D341Med (cell line): ENCODE results near the gene LONP1.
"Not testable (repeated sequence)": the region's sequence is repeated elsewhere in the genome, so short reads cannot be mapped to it uniquely, and the experiment has no call there.

Source experiments
- DNase-seq: peaks from one replicate; pipeline ENCODE4 v3.0.0; 2012; ENCODE audit warnings: low spot score

Gene LONP1, protein sequence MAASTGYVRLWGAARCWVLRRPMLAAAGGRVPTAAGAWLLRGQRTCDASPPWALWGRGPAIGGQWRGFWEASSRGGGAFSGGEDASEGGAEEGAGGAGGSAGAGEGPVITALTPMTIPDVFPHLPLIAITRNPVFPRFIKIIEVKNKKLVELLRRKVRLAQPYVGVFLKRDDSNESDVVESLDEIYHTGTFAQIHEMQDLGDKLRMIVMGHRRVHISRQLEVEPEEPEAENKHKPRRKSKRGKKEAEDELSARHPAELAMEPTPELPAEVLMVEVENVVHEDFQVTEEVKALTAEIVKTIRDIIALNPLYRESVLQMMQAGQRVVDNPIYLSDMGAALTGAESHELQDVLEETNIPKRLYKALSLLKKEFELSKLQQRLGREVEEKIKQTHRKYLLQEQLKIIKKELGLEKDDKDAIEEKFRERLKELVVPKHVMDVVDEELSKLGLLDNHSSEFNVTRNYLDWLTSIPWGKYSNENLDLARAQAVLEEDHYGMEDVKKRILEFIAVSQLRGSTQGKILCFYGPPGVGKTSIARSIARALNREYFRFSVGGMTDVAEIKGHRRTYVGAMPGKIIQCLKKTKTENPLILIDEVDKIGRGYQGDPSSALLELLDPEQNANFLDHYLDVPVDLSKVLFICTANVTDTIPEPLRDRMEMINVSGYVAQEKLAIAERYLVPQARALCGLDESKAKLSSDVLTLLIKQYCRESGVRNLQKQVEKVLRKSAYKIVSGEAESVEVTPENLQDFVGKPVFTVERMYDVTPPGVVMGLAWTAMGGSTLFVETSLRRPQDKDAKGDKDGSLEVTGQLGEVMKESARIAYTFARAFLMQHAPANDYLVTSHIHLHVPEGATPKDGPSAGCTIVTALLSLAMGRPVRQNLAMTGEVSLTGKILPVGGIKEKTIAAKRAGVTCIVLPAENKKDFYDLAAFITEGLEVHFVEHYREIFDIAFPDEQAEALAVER

DNA sequence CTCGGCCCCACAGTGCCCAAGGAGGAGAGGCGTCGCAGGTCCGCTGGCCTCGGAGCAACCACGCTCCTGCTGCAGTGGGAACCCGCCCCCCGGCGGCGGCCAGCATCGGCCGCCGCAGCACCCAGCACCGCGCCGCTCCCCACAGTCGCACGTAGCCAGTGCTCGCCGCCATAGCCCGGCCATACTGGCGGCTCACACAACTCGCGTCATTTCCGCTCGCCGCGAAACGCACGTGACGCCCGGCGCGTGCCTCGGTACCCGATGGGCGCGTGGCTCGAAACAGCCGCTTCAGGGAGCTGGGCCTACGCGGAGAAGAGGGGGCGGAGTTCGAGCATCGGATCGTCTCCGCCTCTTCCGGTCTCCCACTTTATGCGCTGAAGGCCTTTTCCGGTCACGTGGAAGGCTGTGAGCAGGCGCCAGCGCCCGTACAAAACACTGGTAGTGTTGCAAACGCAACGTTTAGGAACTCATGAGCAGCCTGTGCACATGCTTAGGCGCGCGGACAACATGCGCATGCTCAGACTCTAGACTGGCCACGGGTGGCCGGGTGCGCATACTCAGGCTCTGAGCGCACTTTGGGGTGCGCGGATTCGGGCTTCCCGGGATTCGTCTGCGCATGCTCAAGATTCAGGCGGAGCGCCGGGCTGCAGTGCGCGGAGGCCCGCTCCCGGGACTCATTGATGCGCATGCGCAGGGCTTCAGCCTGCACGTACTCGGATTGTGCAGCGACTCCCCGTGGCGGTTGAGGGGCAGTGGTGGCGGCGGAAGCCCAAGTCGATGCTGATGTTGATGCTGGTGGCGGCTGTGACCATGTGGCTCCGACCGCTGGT is at the start of gene LONP1, which contains the start of gene CATSPERD:
TSS of gene LONP1 (minus strand) at position 186 of the 830 bp plus-strand sequence. CDS start at position 172, 14 bp downstream.
TSS of gene CATSPERD (plus strand) at position 677 of the 830 bp plus-strand sequence. CDS start at position 778, 101 bp downstream.
- peak; percentile 99 for DNase-seq

DNA sequence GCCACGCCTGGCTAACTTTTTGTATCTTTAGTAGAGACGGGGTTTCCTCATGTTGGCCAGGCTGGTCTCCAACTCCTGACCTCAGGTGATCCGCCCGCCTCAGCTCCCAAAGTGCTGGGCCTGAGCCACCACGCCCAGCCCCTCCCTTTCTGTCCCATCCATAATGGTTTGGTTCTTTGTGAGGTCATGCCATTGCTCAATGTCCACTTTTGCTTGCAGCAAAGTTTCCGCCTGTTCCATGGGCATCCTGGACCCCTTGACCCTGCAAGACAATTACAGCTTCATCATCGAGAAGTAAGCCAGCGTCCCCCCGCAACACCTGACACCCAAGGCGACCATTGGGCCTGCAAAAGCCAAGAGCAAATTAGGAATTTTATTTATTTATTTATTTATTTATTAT is 48.0 kb upstream of the LONP1 start:
- DNase-seq: no peak

DNA sequence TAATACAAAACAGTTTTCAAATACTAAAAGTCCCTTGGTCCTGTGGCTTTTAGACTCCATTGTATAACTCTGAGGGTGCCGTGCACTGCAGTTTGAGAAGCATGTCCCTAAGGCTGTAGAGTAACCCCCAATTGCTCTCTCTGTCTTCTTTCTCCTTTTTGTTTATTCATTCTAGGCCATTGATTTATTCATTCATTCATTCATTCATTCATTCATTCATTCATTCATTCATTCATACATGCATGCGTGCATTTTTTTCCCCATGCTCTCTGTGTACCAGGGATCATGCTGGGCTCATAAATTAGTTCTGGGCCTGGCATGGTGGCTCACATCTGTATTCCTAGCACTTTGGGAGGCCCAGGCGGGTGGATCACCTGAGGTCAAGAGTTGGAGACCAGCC is 45.3 kb upstream of the LONP1 start:
- no peak for DNase-seq

DNA sequence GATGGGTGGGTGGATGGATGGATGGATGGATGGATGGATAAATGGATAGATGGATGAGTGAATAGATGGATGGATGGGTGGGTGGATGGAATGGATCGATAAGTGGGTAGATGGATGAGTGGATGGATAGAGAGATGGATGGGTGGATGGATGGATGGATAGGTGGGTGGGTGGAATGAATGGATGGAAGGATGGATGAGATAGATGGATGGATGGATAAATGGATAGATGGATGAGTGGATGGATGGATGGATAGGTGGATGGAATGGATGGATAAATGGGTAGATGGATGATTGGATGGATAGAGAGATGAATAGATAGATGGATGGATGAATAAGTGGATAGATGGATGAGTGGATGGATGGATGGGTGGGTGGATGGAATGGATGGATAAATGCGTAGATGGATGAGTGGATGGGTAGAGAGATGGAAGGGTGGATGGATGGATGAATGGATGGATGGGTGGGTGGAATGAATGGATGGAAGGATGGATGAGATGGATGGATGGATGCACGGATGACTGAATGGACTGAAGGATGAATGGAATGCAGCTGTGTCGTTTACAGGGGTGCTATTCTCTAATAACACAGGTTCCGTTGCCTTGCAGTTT is 42.8 kb upstream of the LONP1 start:
- DNase-seq: no peak

DNA sequence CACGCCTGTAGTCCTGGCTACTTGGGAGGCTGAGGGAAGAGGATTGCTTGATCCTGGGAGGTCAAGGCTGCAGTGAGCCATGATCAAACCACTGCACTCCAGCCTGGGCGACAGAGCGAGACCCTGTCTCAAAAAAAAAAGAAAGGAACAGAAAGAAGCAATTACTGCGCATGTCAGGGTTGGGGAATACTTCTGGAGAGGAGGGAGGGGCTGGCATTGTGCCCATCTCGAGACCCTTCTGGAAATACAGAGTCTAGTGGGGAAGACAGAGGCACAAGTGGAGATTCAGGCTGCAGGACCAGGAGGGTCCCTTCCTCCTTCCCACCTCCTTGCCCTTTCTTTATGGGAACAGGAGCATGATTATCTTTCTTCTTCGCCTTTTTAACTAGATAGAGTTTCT is 33.8 kb upstream of the LONP1 start:
- no peak for DNase-seq

DNA sequence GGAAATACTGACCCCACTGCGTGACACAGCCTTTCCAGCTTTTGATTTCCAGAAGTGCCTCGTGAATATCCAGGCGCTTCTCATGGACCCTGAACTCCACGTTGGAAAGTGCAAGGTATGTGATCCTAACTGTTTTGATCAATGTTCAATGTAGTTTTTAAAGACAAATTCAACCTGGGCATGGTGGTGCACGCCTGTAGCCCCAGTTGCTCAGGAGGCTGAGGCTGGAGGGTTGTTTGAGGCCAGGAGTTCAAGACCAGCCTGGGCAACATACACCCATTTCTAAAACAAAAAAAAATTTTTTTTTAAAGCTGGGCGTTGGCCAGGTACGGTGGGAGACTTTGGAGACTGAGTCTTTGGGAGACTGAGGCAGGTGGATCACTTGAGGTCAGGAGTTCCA is 31.8 kb upstream of the LONP1 start:
- no peak for DNase-seq

DNA sequence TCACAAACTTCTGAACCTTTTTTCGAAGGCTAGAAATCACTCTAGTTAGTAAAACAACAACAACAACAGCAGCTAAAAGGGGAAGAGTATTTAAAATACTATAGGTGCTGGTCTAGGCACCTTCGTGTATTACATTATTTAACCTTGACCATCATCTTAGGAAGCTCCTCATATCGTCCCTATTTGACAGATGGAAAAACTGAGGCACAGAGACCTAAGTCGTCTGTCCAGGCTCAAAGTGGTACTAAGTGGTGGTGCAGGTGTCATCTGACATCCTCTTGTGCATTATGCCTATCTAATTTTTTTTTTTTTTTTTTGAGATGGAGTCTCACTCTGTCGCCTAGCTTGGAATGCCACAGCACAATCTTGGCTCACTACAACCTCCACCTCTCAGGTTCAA is 29.6 kb upstream of the LONP1 start:
- no peak for DNase-seq

DNA sequence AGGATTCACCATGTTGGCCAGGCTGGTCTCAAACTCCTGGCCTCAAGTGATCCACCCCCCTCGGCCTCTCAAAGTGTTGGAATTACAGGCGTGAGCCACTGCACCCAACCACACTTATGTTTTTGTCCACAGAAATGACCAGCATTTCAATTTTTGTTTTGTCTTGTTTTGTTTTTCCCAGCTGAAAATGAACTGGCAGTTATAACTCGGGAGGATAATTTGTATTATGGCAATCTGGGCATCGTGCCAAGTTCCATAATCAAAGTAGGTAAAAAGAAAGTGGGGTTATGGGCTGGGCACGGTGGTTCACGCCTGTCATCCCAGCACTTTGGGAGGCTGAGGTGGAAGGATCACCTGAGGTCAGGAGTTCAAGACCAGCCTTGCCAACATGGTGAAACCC is 29.0 kb upstream of the LONP1 start:
- DNase-seq: not testable (repeated sequence)

DNA sequence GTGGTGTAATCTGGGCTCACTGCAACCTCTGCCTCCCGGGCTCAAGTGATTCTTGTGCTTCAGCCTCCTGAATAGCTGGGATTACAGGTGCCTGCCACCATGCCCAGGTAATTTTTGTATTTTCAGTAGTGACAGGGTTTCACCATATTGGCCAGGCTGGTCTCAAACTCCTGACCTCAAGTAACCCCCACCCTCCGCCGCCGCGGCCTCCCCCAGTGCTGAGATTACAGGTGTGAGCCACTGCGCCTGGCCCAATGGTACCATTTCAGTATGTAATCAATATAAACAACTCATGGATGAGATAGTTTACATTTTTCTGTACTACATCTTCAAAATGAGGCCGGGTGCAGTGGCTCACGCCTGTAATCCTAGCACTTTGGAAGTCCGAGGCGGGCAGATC is 25.1 kb upstream of the LONP1 start:
- not testable (repeated sequence) for DNase-seq

DNA sequence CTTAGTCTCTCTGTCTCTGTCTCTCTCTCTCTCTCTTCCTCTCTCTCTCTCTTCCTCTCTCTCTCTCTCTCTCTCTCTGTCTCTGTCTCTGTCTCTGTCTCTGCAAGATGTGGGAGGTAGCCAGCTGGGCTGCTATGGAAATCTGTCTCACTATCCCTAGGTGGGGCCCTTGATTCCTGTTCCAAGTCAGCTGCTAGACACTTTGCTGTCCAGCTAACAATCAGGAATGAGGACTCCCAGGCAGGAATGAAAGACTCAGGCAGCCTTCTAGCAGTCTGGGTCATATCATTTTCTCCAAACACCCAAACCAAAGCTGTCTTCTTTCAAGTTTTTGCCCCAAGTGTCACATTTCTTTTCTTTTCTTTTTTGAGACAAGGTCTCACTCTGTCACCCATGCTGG is 23.7 kb upstream of the LONP1 start:
- no peak for DNase-seq

DNA sequence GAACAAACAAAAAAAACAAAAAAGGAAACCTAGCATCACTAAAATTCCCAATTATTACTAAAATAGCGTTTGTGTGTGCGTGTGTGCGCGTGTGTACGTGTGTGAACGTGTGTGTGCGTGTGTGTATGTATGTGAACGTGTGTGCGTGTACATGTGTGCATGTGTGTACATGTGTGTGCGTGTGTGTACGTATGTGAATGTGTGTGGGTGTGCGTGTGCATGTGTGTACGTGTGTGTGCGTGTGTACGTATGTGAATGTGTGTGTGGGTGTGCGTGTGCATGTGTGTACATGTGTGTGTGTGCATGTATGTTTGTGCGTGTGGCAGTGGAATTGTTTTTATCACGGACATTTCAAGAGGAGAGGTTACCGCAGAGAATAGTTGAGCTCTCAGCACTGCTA is 22.1 kb upstream of the LONP1 start:
- no peak for DNase-seq

DNA sequence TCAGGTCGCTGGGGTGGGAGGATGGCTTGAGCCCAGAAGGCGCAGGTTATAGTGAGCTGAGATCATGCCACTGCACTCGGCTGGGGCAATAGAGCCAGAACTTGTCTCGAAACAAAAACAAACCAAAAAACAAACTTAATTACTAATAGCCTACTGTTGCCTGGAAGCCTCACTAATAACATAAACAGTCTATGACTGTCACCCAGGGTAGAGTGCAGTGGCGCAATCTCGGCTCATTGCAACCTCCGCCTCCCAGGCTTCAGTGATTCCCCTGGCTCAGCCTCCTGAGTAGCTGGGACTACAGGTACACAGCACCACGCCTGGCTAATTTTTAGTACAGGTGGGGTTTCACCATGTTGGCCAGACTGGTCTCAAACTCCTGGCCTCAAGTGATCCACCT is 18.5 kb upstream of the LONP1 start:
- no peak for DNase-seq

DNA sequence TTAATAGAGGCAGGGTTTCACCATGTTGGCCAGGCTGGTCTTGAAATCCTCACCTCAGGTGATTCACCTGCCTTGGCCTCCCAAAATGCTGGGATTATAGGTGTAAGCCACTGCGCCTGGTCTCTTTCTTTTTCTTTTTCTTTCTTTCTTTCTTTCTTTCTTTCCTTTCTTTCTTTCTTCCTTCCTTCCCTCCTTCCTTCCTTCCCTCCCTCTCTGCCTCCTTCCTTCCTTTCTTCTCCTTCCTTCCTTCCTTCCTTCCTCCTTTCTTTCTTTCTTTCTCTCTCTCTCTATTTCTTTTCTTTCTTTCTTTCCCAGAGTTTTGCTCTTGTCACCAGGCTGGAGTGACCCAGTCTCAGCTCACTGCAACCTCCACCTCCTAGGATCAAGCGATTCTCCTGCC is 13.2 kb upstream of the LONP1 start:
- DNase-seq: not testable (repeated sequence)

DNA sequence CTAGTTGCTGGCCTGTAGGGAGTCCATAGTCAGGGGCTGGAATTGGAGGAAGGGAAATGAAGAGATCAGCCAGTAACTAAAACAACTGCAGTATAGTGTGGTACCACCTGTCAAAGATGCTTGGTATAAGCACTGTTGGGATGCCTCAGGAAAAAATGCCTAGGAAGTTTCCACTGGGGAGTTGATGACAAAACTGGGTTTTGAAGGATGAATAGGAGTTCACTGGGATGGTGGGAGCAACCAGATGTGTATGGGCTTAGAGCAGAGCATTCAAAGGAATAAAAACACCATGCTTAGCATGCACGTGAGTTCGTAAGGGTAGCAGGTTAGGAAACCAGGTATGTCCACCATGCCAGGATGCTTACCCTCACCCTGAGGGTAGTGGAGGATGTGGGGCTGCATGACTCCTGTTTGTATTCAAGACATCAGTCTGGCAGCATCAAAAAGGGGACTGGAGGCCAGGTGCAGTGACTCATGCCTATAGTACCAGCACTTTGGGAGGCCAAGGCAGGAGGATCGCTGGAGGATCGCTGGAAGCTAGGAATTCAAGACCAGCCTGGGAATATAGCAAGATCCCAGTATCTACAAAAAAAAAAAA is 7.6 kb upstream of the LONP1 start:
- DNase-seq: no peak

DNA sequence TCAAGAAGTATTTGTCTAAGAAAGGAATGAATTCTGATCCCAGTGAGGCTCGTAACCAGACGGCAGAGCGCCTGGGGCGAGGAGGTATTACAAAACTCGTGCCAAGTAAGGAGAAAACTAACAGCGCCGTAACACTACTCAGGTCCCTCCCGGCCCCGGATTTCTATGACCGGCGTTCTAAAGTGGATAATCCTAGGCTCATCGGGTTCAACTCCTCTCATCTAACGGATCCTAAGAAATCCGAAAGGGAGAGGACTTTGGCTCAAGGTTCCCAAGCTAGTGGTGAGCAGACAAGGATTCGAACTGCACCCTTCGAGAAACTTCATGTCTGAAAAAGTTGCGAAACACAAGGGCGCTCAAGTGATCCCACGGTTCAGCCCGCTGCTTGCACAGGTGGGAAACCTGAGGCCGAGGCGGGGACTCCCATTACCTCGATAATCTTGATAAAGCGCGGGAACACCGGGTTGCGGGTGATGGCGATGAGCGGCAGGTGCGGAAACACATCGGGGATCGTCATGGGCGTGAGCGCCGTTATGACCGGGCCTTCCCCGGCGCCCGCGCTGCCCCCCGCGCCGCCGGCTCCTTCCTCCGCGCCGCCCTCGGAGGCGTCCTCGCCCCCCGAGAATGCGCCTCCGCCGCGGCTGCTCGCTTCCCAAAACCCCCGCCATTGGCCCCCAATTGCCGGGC is 529 bp downstream of the LONP1 start:
- no peak for DNase-seq

DNA sequence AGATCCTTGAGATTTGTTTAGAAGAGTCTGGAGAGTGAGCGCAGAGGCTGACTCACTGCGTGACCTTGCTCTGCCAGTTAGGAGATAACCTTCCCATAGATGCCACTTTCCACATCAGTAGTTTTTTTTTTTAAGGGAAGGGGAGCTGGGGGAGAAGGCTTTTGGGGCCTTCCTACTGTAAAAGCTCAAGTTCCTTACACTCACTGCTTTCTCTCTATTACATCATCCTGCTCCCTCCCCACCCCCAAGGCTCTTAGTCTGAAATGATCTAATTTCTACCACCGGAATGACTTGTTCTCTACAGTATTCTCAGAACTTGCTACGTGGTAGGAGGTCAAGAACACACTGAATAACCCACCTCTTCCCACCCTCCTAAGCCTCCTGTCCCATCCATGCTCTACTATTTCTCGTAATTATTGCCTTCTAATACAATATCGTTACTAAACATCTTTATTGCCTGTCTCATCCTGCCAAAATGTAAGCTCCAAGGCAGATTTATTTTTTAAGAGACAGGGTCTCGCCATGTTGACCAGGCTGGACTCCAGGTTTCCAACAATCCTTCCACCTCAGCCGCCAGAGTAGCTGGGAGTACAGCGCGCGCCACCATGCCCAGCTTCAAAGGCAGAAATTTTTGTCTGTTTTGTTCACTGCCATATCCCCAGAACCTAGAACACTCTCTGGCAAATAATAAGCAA is 1.2 kb downstream of the LONP1 start:
- DNase-seq: no peak

DNA sequence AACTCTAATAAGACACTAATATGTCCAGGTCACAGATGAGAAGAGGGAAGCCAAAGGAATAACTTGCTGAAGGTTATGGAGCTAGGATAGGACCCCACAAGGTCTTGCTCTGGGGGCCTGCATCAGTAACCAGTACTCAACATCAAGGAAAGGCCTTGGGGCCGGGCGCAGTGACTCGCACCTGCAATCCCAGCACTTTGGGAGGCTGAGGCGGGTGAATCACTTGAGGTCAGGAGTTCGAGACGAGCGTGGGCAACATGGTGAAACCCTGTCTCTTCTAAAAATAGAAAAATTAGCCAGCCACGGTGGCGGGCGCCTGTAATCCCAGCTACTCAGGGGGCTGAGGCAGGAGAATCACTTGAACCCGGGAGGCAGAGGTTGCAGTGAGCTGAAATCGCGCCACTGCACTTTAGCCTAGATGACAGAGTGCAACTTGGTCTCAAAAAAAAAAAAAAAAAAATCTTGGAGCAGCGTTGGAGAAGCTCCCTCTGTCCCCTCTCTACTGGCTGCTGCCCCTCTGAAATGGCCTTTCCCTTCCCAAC is 1.8 kb downstream of the LONP1 start:
- no peak for DNase-seq

DNA sequence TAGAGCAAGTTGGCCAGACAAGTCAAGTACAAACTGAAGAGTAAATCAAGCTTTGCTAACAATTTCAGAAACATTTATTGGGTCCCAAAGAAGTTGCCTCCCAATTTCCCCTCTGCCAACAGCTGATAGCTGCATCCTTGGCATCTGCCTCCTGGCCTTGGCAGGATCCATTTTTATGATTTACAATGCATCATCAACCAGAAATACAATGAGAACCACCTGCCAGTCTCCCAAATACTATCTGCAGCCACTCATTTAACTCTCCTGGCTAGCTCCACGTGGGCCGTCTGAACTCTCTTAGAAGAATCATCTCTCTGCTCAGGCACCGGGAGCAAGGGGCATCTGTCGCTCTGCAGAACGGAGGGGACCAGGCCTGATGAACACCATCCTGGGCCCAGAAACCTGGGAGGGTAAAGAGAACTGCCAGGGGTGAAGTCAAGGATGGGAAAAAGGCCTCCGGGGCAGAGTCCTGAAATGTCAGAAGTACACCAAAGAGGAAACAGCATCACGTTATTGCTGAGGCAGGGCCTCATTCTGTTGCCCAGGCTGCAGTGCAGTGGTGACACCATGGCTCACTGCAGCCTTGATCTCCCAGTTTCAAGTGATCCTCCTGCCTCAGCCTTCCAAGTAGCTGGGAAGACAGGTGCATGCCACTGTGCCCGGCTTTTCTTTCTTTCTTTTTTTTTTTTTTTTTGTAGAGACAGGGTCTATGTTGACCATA is 2.6 kb downstream of the LONP1 start:
- DNase-seq: no peak

DNA sequence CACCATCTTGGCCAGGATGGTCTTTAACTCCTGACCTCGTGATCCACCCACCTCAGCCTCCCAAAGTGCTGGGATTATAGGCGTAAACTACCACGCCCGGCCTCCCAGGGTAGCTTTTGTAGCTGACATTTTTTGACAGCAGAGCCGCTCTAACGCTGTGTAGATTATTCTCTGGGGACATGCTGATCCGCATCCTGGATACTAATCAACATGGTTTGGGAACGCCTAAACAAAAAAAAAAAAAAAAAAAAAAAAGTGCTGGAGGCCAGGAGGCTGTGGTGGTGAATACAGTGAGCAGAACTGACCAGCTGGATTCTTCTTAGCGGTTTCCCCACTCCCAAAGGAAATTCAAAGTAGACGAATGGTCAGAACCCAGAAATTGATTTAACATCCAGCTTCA is 5.1 kb downstream of the LONP1 start:
- DNase-seq: peak; percentile 71
